ENCODE measurements around the gene AK5. TPM values are rescaled to one million over a fixed set of nuclear protein-coding genes. Genes with fewer than 3 reads are reported as not detected.

AK5 gene
- total RNA-seq, 1 donor from 2014 or later = 1.8 TPM

GRCh38 chr1:77267035-77267434 is 14.8 kb upstream of the AK5 start:
- DNase-seq (ENCODE audit: low read depth) = no peak
- no peak for TF ChIP-seq CTCF (IDR thresholded peaks at IDR 0.05; ENCODE audit: insufficient read depth, low read length, poor library complexity, severe bottlenecking)
- Histone ChIP-seq H3K36me3 (ENCODE audit: control insufficient read depth, insufficient read depth, low read length) (no peaks in the 10 kb centered on the region), H3K27me3 (ENCODE audit: control insufficient read depth, insufficient read depth, low read length) (no peaks in the 10 kb centered on the region), H3K4me3 (ENCODE audit: low read depth, low read length) (no peak overlapping the region)

- H3K27me3 ChIP-seq (ENCODE audit: control insufficient read depth, insufficient read depth, low read length) = no peaks in the 10 kb centered on the region
- no peaks in the 10 kb centered on the region for H3K36me3 ChIP-seq (ENCODE audit: control insufficient read depth, insufficient read depth, low read length)
- H3K4me3 ChIP-seq (ENCODE audit: low read depth, low read length) = no peak overlapping the region
- DNase-seq (ENCODE audit: low read depth) = peak; percentile 19
- no peak for TF ChIP-seq CTCF (IDR thresholded peaks at IDR 0.05; ENCODE audit: insufficient read depth, low read length, poor library complexity, severe bottlenecking)
Observed at GRCh38 chr1:77271852-77272580, 9.8 kb upstream of the AK5 start.

GRCh38 chr1:77273891-77274290 is 7.9 kb upstream of the AK5 start:
- Histone ChIP-seq H3K36me3 (ENCODE audit: control insufficient read depth, insufficient read depth, low read length) (no peaks in the 10 kb centered on the region), H3K27me3 (ENCODE audit: control insufficient read depth, insufficient read depth, low read length) (no peaks in the 10 kb centered on the region), H3K4me3 (ENCODE audit: low read depth, low read length) (no peak overlapping the region)
- no peak for TF ChIP-seq CTCF (IDR thresholded peaks at IDR 0.05; ENCODE audit: insufficient read depth, low read length, poor library complexity, severe bottlenecking)
- DNase-seq (ENCODE audit: low read depth) = no peak

- TF ChIP-seq CTCF (IDR thresholded peaks at IDR 0.05; ENCODE audit: insufficient read depth, low read length, poor library complexity, severe bottlenecking) = no peak
- H3K36me3 ChIP-seq (ENCODE audit: control insufficient read depth, insufficient read depth, low read length) = no peaks in the 10 kb centered on the region
- DNase-seq (ENCODE audit: low read depth) = no peak
- H3K4me3 ChIP-seq (ENCODE audit: low read depth, low read length) = no peak overlapping the region
- no peaks in the 10 kb centered on the region for H3K27me3 ChIP-seq (ENCODE audit: control insufficient read depth, insufficient read depth, low read length)
Observed at GRCh38 chr1:77275194-77275593, 6.6 kb upstream of the AK5 start.

- Histone ChIP-seq H3K27me3 (ENCODE audit: control insufficient read depth, insufficient read depth, low read length) (no peaks in the 10 kb centered on the region), H3K36me3 (ENCODE audit: control insufficient read depth, insufficient read depth, low read length) (no peaks in the 10 kb centered on the region), H3K4me3 (ENCODE audit: low read depth, low read length) (no peak overlapping the region)
- no peak for DNase-seq (ENCODE audit: low read depth)
- TF ChIP-seq CTCF (IDR thresholded peaks at IDR 0.05; ENCODE audit: insufficient read depth, low read length, poor library complexity, severe bottlenecking) = no peak
Observed at GRCh38 chr1:77276941-77277340, 4.9 kb upstream of the AK5 start.

- DNase-seq (ENCODE audit: low read depth) = no peak
- TF ChIP-seq CTCF (IDR thresholded peaks at IDR 0.05; ENCODE audit: insufficient read depth, low read length, poor library complexity, severe bottlenecking) = no peak
- Histone ChIP-seq H3K36me3 (ENCODE audit: control insufficient read depth, insufficient read depth, low read length) (no peaks in the 10 kb centered on the region), H3K4me3 (ENCODE audit: low read depth, low read length) (no peak overlapping the region), H3K27me3 (ENCODE audit: control insufficient read depth, insufficient read depth, low read length) (no peaks in the 10 kb centered on the region)
Observed at GRCh38 chr1:77279929-77280328, 1.9 kb upstream of the AK5 start.

All from kidney epithelial cell (primary cell).